SK-N-SH (cell line): ENCODE measurements around the gene ATP2B3. TPM values are rescaled to one million over a fixed set of nuclear protein-coding genes. Genes with fewer than 3 reads are reported as not detected.

Experiments used
- CTCF ChIA-PET: fragments of 300-600, 350-600 bp; formaldehyde crosslinking; extraction: SDS; loops from one replicate; lab custom pipeline; 2021; lab: Yijun Ruan, JAX
- POLR2A ChIA-PET: fragments of 350-600 bp; sonication (Branson Sonifier 250); formaldehyde crosslinking; extraction: SDS; loops from one replicate; lab custom pipeline; 2020; ENCODE audit warnings: antibody characterized with exemption, inconsistent platforms; lab: Yijun Ruan, JAX
- DNase-seq: peaks from one replicate; pipeline ENCODE4 v3.0.0; 2012
- H2AFZ ChIP-seq: fragments of 200-600 bp; sonication (generic); 2 replicates; pipeline ENCODE4 v1.8.1; 2016; ENCODE audit warnings: antibody characterized with exemption, mild to moderate bottlenecking, low read depth
- H3F3A ChIP-seq: fragments of 200-600 bp; sonication (generic); replicated peaks from 2 replicates; pipeline ENCODE3; 2016; ENCODE audit warnings: antibody characterized with exemption, mild to moderate bottlenecking; ENCODE audit not compliant: insufficient read depth
- H3K27ac ChIP-seq, 2 experiments: fragments of 200-500 bp in 1 of 2; fragments of 200-600 bp in 1 of 2; sonication (Bioruptor generic) in 1 of 2; sonication (generic), shearing (Covaris generic) in 1 of 2; 2 replicates each; pipeline versions ENCODE4 v1.5.1 to v1.6.1; 2014 to 2016; ENCODE audit warnings: low read depth in 2 of 2, inconsistent platforms in 1 of 2, low read length in 1 of 2, mild to moderate bottlenecking in 1 of 2, mixed read lengths in 1 of 2
- H3K27me3 ChIP-seq: fragments of 200-600 bp; sonication (generic), shearing (Covaris generic); 2 replicates; pipeline ENCODE4 v1.6.1; 2016; ENCODE audit warnings: mixed run types; ENCODE audit not compliant: insufficient read depth
- H3K36me3 ChIP-seq, 2 experiments: fragments of 200-500 bp in 1 of 2; fragments of 200-600 bp in 1 of 2; sonication (Bioruptor generic) in 1 of 2; sonication (generic) in 1 of 2; replicated peaks in 1 of 2; 2 replicates each; pipeline versions ENCODE3 to v1.5.1; 2014 to 2016; ENCODE audit warnings: low read length in 1 of 2, mild to moderate bottlenecking in 1 of 2; ENCODE audit not compliant: insufficient read depth in 2 of 2, control insufficient read depth in 1 of 2
- H3K4me1 ChIP-seq, 2 experiments: fragments of 200-500 bp in 1 of 2; fragments of 200-600 bp in 1 of 2; sonication (Bioruptor generic) in 1 of 2; sonication (generic), shearing (Covaris generic) in 1 of 2; 2 replicates each; pipeline versions ENCODE4 v1.5.1 to v1.6.1; 2014 to 2016; ENCODE audit warnings: low read depth in 1 of 2, low read length in 1 of 2, mixed run types in 1 of 2; ENCODE audit not compliant: insufficient read depth in 2 of 2, control insufficient read depth in 1 of 2
- H3K4me2 ChIP-seq: fragments of 200-600 bp; sonication (generic), shearing (Covaris generic); 2 replicates; pipeline ENCODE4 v1.6.1; 2017; ENCODE audit warnings: mixed run types
- H3K4me3 ChIP-seq, 2 experiments: fragments of 200-500 bp in 1 of 2; fragments of 200-600 bp in 1 of 2; sonication (Bioruptor generic) in 1 of 2; sonication (generic), shearing (Covaris generic) in 1 of 2; 2 replicates each; pipeline versions ENCODE4 v1.5.1 to v1.8.1; 2014 to 2016; ENCODE audit warnings: low read depth in 2 of 2, inconsistent platforms in 1 of 2, low read length in 1 of 2, mild to moderate bottlenecking in 1 of 2, mixed read lengths in 1 of 2, moderate library complexity in 1 of 2
- H3K79me2 ChIP-seq: fragments of 200-600 bp; sonication (generic); 2 replicates; pipeline ENCODE4 v1.8.1; 2017; ENCODE audit warnings: mild to moderate bottlenecking; ENCODE audit not compliant: insufficient read depth
- H3K9ac ChIP-seq: fragments of 200-600 bp; sonication (generic); 2 replicates; pipeline ENCODE4 v1.6.1; 2017; ENCODE audit warnings: mixed run types
- H3K9me2 ChIP-seq: fragments of 200-600 bp; sonication (generic); 2 replicates; pipeline ENCODE4 v1.6.1; 2017; ENCODE audit warnings: mixed run types
- H3K9me3 ChIP-seq: fragments of 200-600 bp; sonication (generic); 2 replicates; pipeline ENCODE4 v1.6.1; 2017; ENCODE audit warnings: mixed run types, mild to moderate bottlenecking, moderate library complexity
- H4K20me1 ChIP-seq: fragments of 200-600 bp; sonication (generic); 2 replicates; pipeline ENCODE4 v1.6.1; 2017; ENCODE audit warnings: mild to moderate bottlenecking, mixed run types; ENCODE audit not compliant: insufficient read depth
- EP300 ChIP-seq, 2 experiments: IDR thresholded peaks; 2 replicates each; pipeline versions ENCODE4 v1.4.0 to v1.6.1; 2012; ENCODE audit warnings: borderline replicate concordance in 1 of 2, low read depth in 1 of 2, low read length in 1 of 2
- FOXJ3 ChIP-seq: sonication (generic); formaldehyde crosslinking; IDR thresholded peaks from 2 replicates; pipeline ENCODE4 v1.5.1; 2020; ENCODE audit warnings: mild to moderate bottlenecking, missing genetic modification reagents
- FOXM1 ChIP-seq: IDR thresholded peaks from 2 replicates; pipeline ENCODE4 v1.4.0; 2012; ENCODE audit warnings: low read depth, mild to moderate bottlenecking
- GABPA ChIP-seq: IDR thresholded peaks from 2 replicates; pipeline ENCODE4 v1.4.0; 2012; ENCODE audit warnings: low read depth, mild to moderate bottlenecking
- GATA2 ChIP-seq: sonication (generic); formaldehyde crosslinking; IDR thresholded peaks from 2 replicates; pipeline ENCODE4 v1.5.0; 2020; ENCODE audit warnings: mild to moderate bottlenecking, missing genetic modification reagents
- MAX ChIP-seq: IDR thresholded peaks from 2 replicates; pipeline ENCODE4 v1.4.0; 2012; ENCODE audit warnings: low read depth
- MXI1 ChIP-seq: IDR thresholded peaks from 2 replicates; pipeline ENCODE4 v1.6.1; 2012; ENCODE audit warnings: mild to moderate bottlenecking, low read depth, low read length, improper control_type of control experiment
- RAD21 ChIP-seq: IDR thresholded peaks from 2 replicates; pipeline ENCODE4 v1.6.1; 2012; ENCODE audit warnings: mild to moderate bottlenecking, low read length
- REST ChIP-seq: IDR thresholded peaks from 2 replicates; pipeline ENCODE4 v1.6.1; 2012; ENCODE audit warnings: mild to moderate bottlenecking, low read depth, low read length, moderate library complexity
- RXRA ChIP-seq: IDR thresholded peaks from 2 replicates; pipeline ENCODE4 v1.4.0; 2012; ENCODE audit warnings: low read depth, mild to moderate bottlenecking, borderline replicate concordance
- SIN3A ChIP-seq: IDR thresholded peaks from 2 replicates; pipeline ENCODE4 v1.6.1; 2012; ENCODE audit warnings: low read depth, mild to moderate bottlenecking, low read length, moderate library complexity, borderline replicate concordance
- SMC3 ChIP-seq: IDR thresholded peaks from 2 replicates; pipeline ENCODE4 v1.6.1; 2012; ENCODE audit warnings: low read depth, low read length, improper control_type of control experiment
- TCF12 ChIP-seq: IDR thresholded peaks from 2 replicates; pipeline ENCODE4 v1.4.0; 2012
- WGBS: methylation state at CpG from one replicate; pipeline ENCODE4 v1.1.6; 2017; ENCODE audit warnings: low lambda C conversion rate; 5-methylcytosine and 5-hydroxymethylcytosine counted together
- polyA plus RNA-seq, 3 experiments: library from polyadenylated mRNA; depleted of rRNA; stranded (reverse); fragments of >200 nt; gene quantifications; 2 replicates each; pipeline ENCODE4 v1.2.3, GENCODE V29; 2012
- TF ChIP-seq, protein P1 (sequence below): fragments of 200-600 bp; sonication (generic); IDR thresholded peaks from 2 replicates; pipeline ENCODE4 v1.6.1; 2017; ENCODE audit warnings: antibody characterized with exemption, mild to moderate bottlenecking, moderate library complexity
- TF ChIP-seq, protein P2 (sequence below): fragments of 150-350 bp; IDR thresholded peaks from 2 replicates; pipeline ENCODE4 v1.6.1; 2016; ENCODE audit warnings: mild to moderate bottlenecking, low read depth, low read length

ATP2B3 gene
- polyA plus RNA-seq, 1 of the 3 experiments (the other 2 are of a cell fraction): 0.16 TPM

GRCh38 chrX:153494541-153495361, 22.7 kb upstream of the ATP2B3 start, which contains the start of gene BGN:
Gene BGN (plus strand): TSS chrX:153494980. CDS start chrX:153504632, 9,652 bp downstream.
- peak within 1 kb of the TSS; percentile 68; the same call in 1 of the 2 replicates for H3K4me2 ChIP-seq
- POLR2A ChIA-PET: no interaction called here
- TF ChIP-seq RAD21 (peak; percentile 51), REST (no peak), FOXM1 (no peak), GABPA (no peak), SIN3A (no peak), EP300 (IDR thresholded peaks at IDR 0.05; ENCODE audit: borderline replicate concordance in 1 of 2, low read depth in 1 of 2, low read length in 1 of 2) (no peak), MXI1 (no peak), GATA2 (CRISPR knock-in tag) (no peak), RXRA (no peak), MAX (no peak), FOXJ3 (CRISPR knock-in tag) (no peak), SMC3 (peak; percentile 40), TCF12 (no peak)
- TF ChIP-seq, protein P1, sequence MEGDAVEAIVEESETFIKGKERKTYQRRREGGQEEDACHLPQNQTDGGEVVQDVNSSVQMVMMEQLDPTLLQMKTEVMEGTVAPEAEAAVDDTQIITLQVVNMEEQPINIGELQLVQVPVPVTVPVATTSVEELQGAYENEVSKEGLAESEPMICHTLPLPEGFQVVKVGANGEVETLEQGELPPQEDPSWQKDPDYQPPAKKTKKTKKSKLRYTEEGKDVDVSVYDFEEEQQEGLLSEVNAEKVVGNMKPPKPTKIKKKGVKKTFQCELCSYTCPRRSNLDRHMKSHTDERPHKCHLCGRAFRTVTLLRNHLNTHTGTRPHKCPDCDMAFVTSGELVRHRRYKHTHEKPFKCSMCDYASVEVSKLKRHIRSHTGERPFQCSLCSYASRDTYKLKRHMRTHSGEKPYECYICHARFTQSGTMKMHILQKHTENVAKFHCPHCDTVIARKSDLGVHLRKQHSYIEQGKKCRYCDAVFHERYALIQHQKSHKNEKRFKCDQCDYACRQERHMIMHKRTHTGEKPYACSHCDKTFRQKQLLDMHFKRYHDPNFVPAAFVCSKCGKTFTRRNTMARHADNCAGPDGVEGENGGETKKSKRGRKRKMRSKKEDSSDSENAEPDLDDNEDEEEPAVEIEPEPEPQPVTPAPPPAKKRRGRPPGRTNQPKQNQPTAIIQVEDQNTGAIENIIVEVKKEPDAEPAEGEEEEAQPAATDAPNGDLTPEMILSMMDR: peak; percentile 57
- TF ChIP-seq, protein P2, sequence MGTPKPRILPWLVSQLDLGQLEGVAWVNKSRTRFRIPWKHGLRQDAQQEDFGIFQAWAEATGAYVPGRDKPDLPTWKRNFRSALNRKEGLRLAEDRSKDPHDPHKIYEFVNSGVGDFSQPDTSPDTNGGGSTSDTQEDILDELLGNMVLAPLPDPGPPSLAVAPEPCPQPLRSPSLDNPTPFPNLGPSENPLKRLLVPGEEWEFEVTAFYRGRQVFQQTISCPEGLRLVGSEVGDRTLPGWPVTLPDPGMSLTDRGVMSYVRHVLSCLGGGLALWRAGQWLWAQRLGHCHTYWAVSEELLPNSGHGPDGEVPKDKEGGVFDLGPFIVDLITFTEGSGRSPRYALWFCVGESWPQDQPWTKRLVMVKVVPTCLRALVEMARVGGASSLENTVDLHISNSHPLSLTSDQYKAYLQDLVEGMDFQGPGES: no peak
- no peaks in the 10 kb centered on the region for H4K20me1 ChIP-seq
- H3K4me1 ChIP-seq: peaks cover 8 to 51% of the 10 kb centered on the region in 2 experiments; a peak in 1 of 4 replicates
- H3K9ac ChIP-seq: no peak within 1 kb of the TSS; the same call in 1 of the 2 replicates
- H3K9me3 ChIP-seq: no peaks in the 10 kb centered on the region
- H2AFZ ChIP-seq: no peak within 1 kb of the TSS; the same call in 1 of the 2 replicates
- peak within 1 kb of the TSS; percentile 39; a peak in 2 of 4 replicates for H3K4me3 ChIP-seq
- WGBS: 49% methylated on average over 34 of the region's 41 CpGs
- CTCF ChIA-PET: interaction anchor here (0.7 to 7.0 kb wide), 5 partner anchors 13 to 34 kb away, joined by 3 to 70 read pairs (median 3); partner anchors contain the start of gene HAUS7
- no peaks in the 10 kb centered on the region for H3K79me2 ChIP-seq
- no peaks in the 10 kb centered on the region for H3K36me3 ChIP-seq
- H3K27me3 ChIP-seq: no peaks in the 10 kb centered on the region
- DNase-seq: peak; percentile 68
- H3K9me2 ChIP-seq: no peaks in the 10 kb centered on the region
- peaks cover 5% of the 10 kb centered on the region for H3F3A ChIP-seq
- no peak within 1 kb of the TSS; a peak in 1 of 4 replicates for H3K27ac ChIP-seq
